ENCODE data around the gene CUL1. TPM values are rescaled to one million over a fixed set of nuclear protein-coding genes. Genes with fewer than 3 reads are reported as not detected.

The CUL1 gene
- polyA plus RNA-seq, 1 donor from 2014 or later, result 77.5 TPM

- Histone ChIP-seq H3K9me2 (ENCODE audit: insufficient read depth, low read length) (no peaks in the 10 kb centered on the region), H3K4me2 (ENCODE audit: low read length) (no peak overlapping the region), H3K79me2 (replicated peaks; ENCODE audit: insufficient read depth, low read length) (no peaks in the 10 kb centered on the region), H3F3A (ENCODE audit: insufficient read depth, low read length, poor library complexity, severe bottlenecking) (no peaks in the 10 kb centered on the region), H4K20me1 (ENCODE audit: insufficient read depth) (no peaks in the 10 kb centered on the region), H3K36me3 (ENCODE audit: insufficient read depth, low read length) (peaks cover 7% of the 10 kb centered on the region), H3K4me3 (ENCODE audit: low read length) (no peak overlapping the region), H3K9ac (ENCODE audit: low read length) (no peak overlapping the region), H3K27ac (ENCODE audit: low read length) (no peak overlapping the region), H2AFZ (ENCODE audit: low read depth, low read length) (no peak overlapping the region), H3K27me3 (ENCODE audit: insufficient read depth, low read depth, low read length) (no peaks in the 10 kb centered on the region), H3K9me3 (ENCODE audit: low read length) (no peaks in the 10 kb centered on the region)
- TF ChIP-seq TAF1 (IDR thresholded peaks at IDR 0.05; ENCODE audit: low read depth) (no peak), EZH2 (IDR thresholded peaks at IDR 0.05; ENCODE audit: borderline replicate concordance, insufficient read depth, low read length, poor library complexity, severe bottlenecking) (no peak), MXI1 (conservative IDR thresholded peaks at IDR 0.05; ENCODE audit: poor library complexity, severe bottlenecking) (no peak), POLR2AphosphoS5 (IDR thresholded peaks at IDR 0.05) (no peak), SMC3 (conservative IDR thresholded peaks at IDR 0.05; ENCODE audit: poor library complexity) (no peak), RAD21 (conservative IDR thresholded peaks at IDR 0.05) (no peak), EP300 (conservative IDR thresholded peaks at IDR 0.05; ENCODE audit: poor library complexity, severe bottlenecking) (no peak)
- TF ChIP-seq, protein P1, sequence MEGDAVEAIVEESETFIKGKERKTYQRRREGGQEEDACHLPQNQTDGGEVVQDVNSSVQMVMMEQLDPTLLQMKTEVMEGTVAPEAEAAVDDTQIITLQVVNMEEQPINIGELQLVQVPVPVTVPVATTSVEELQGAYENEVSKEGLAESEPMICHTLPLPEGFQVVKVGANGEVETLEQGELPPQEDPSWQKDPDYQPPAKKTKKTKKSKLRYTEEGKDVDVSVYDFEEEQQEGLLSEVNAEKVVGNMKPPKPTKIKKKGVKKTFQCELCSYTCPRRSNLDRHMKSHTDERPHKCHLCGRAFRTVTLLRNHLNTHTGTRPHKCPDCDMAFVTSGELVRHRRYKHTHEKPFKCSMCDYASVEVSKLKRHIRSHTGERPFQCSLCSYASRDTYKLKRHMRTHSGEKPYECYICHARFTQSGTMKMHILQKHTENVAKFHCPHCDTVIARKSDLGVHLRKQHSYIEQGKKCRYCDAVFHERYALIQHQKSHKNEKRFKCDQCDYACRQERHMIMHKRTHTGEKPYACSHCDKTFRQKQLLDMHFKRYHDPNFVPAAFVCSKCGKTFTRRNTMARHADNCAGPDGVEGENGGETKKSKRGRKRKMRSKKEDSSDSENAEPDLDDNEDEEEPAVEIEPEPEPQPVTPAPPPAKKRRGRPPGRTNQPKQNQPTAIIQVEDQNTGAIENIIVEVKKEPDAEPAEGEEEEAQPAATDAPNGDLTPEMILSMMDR (IDR thresholded peaks at IDR 0.05; ENCODE audit: poor library complexity, severe bottlenecking), result no peak
- TF ChIP-seq, protein P2, sequence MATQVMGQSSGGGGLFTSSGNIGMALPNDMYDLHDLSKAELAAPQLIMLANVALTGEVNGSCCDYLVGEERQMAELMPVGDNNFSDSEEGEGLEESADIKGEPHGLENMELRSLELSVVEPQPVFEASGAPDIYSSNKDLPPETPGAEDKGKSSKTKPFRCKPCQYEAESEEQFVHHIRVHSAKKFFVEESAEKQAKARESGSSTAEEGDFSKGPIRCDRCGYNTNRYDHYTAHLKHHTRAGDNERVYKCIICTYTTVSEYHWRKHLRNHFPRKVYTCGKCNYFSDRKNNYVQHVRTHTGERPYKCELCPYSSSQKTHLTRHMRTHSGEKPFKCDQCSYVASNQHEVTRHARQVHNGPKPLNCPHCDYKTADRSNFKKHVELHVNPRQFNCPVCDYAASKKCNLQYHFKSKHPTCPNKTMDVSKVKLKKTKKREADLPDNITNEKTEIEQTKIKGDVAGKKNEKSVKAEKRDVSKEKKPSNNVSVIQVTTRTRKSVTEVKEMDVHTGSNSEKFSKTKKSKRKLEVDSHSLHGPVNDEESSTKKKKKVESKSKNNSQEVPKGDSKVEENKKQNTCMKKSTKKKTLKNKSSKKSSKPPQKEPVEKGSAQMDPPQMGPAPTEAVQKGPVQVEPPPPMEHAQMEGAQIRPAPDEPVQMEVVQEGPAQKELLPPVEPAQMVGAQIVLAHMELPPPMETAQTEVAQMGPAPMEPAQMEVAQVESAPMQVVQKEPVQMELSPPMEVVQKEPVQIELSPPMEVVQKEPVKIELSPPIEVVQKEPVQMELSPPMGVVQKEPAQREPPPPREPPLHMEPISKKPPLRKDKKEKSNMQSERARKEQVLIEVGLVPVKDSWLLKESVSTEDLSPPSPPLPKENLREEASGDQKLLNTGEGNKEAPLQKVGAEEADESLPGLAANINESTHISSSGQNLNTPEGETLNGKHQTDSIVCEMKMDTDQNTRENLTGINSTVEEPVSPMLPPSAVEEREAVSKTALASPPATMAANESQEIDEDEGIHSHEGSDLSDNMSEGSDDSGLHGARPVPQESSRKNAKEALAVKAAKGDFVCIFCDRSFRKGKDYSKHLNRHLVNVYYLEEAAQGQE (IDR thresholded peaks at IDR 0.05; ENCODE audit: borderline replicate concordance), result no peak
Observed at GRCh38 chr7:148787571-148788295, 89.0 kb downstream of the CUL1 start.

DNA sequence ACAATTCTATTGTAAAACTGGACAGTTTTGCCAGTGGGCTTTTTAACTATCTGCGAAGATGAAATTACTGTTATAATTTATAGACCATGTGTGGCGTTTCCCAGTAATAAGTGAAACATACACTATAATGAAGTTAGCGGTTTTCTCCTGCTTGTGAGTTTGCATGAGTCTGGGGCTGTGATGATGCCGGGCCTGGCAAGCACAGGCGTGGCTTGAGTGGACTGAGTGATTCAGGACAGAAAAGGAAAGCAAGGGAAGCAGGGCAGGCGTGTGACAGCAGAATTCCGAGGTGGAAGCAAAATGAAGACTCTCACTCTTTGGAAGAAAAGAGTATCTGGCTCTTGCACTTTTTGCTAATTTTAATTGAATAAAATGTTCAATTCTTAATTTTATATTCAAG is 90.5 kb downstream of the CUL1 start:
- Histone ChIP-seq H3K9me3 (ENCODE audit: low read length) (no peaks in the 10 kb centered on the region), H3K27me3 (ENCODE audit: insufficient read depth, low read depth, low read length) (no peaks in the 10 kb centered on the region), H3K27ac (ENCODE audit: low read length) (no peak overlapping the region), H3K9me2 (ENCODE audit: insufficient read depth, low read length) (no peaks in the 10 kb centered on the region), H4K20me1 (ENCODE audit: insufficient read depth) (no peaks in the 10 kb centered on the region), H3K4me3 (ENCODE audit: low read length) (no peak overlapping the region), H3F3A (ENCODE audit: insufficient read depth, low read length, poor library complexity, severe bottlenecking) (no peaks in the 10 kb centered on the region), H3K79me2 (replicated peaks; ENCODE audit: insufficient read depth, low read length) (no peaks in the 10 kb centered on the region), H3K4me2 (ENCODE audit: low read length) (no peak overlapping the region), H3K36me3 (ENCODE audit: insufficient read depth, low read length) (peaks cover 8% of the 10 kb centered on the region), H3K9ac (ENCODE audit: low read length) (no peak overlapping the region), H2AFZ (ENCODE audit: low read depth, low read length) (no peak overlapping the region)
- TF ChIP-seq, protein P1 (IDR thresholded peaks at IDR 0.05; ENCODE audit: poor library complexity, severe bottlenecking), result no peak
- no peak for TF ChIP-seq TAF1 (IDR thresholded peaks at IDR 0.05; ENCODE audit: low read depth)
- TF ChIP-seq RAD21 (conservative IDR thresholded peaks at IDR 0.05), result no peak
- TF ChIP-seq SMC3 (conservative IDR thresholded peaks at IDR 0.05; ENCODE audit: poor library complexity), result no peak
- TF ChIP-seq, protein P2 (IDR thresholded peaks at IDR 0.05; ENCODE audit: borderline replicate concordance), result no peak
- no peak for TF ChIP-seq EZH2 (IDR thresholded peaks at IDR 0.05; ENCODE audit: borderline replicate concordance, insufficient read depth, low read length, poor library complexity, severe bottlenecking)
- TF ChIP-seq POLR2AphosphoS5 (IDR thresholded peaks at IDR 0.05), result no peak
- no peak for TF ChIP-seq EP300 (conservative IDR thresholded peaks at IDR 0.05; ENCODE audit: poor library complexity, severe bottlenecking)
- no peak for TF ChIP-seq MXI1 (conservative IDR thresholded peaks at IDR 0.05; ENCODE audit: poor library complexity, severe bottlenecking)
